Measurements from ENCODE around the gene G6PD. TPM values are rescaled to one million over a fixed set of nuclear protein-coding genes. Genes with fewer than 3 reads are reported as not detected.
"Not testable (repeated sequence)": the region's sequence is repeated elsewhere in the genome, so short reads cannot be mapped to it uniquely, and the experiment has no call there.

Gene G6PD
- total RNA-seq (2014; rRNA removed; shearing (Covaris generic); ENCODE audit: low replicate concordance) = 24.3 and 36.1 TPM in 2 replicates

GRCh38 chrX:154546354-154547244, at the start of gene G6PD:
Gene G6PD, minus strand, starts transcription at chrX:154546846. Its CDS starts 691 bp downstream, at chrX:154546155.
- Histone ChIP-seq H3K27ac (ENCODE audit: low read length) (peak within 1 kb of the TSS; percentile 91), H3K27me3 (ENCODE audit: low read length) (no peaks in the 10 kb centered on the region), H3K4me3 (ENCODE audit: low read length) (peak within 1 kb of the TSS; percentile 78), H2AFZ (ENCODE audit: low read length) (no peak within 1 kb of the TSS), H3K9ac (ENCODE audit: low read length) (peak within 1 kb of the TSS; percentile 79), H3K9me2 (replicated peaks; ENCODE audit: insufficient read depth, low read length) (no peaks in the 10 kb centered on the region), H3K9me3 (ENCODE audit: low read length) (no peaks in the 10 kb centered on the region), H4K20me1 (ENCODE audit: insufficient read depth, low read depth, low read length) (no peaks in the 10 kb centered on the region), H3K79me2 (ENCODE audit: low read length) (peaks cover 41% of the 10 kb centered on the region), H3K36me3 (ENCODE audit: insufficient read depth, low read length) (no peaks in the 10 kb centered on the region; the same call in 1 of the 2 replicates), H3K4me1 (ENCODE audit: low read length) (peaks cover 24% of the 10 kb centered on the region), H3K4me2 (ENCODE audit: low read depth, low read length, poor library complexity, severe bottlenecking) (peak within 1 kb of the TSS; percentile 66)
- peak; percentile 91 for DNase-seq

DNA sequence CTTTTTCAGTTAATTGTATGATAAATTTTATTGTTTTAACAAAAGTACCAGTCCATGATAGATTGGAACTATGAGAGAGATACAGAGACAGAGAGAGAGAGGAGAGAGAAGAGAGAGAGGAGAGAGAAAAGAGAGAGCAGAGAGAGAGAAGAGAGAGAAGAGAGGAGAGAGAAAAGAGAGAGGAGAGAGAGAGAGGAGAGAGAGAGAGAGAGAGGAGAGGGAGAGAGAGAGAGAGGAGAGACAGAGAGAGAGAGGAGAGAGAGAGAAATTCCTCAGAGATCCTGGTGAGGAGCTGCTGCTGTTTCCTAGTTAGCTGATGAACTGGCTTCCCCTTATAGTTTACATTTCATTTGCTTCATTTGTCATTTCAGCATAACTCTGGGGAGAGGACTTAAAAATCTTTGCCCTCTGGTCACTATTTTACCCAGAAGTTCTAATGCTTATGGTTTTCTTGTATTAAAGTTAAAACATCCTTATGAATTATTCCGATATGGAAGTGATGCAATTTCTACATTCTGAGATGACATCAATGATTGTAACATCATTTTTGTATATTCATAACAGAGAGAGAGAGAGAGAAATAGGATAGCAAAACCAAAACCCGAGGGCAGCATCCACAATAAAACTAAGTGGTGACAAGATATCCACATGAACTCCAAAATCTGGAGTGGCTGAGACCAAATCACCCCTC, 49.1 kb upstream of the G6PD start:
- no peaks in the 10 kb centered on the region for H3K36me3 ChIP-seq (ENCODE audit: insufficient read depth, low read length)
- H3K27me3 ChIP-seq (ENCODE audit: low read length) = no peaks in the 10 kb centered on the region
- no peaks in the 10 kb centered on the region for H3K79me2 ChIP-seq (ENCODE audit: low read length)
- no peak overlapping the region for H3K9ac ChIP-seq (ENCODE audit: low read length)
- DNase-seq = no peak
- no peak overlapping the region for H3K27ac ChIP-seq (ENCODE audit: low read length)
- H2AFZ ChIP-seq (ENCODE audit: low read length) = no peak overlapping the region
- H4K20me1 ChIP-seq (ENCODE audit: insufficient read depth, low read depth, low read length) = no peaks in the 10 kb centered on the region
- no peaks in the 10 kb centered on the region for H3K4me1 ChIP-seq (ENCODE audit: low read length)
- H3K4me3 ChIP-seq (ENCODE audit: low read length) = no peak overlapping the region
- no peak overlapping the region for H3K4me2 ChIP-seq (ENCODE audit: low read depth, low read length, poor library complexity, severe bottlenecking)
- H3K9me3 ChIP-seq (ENCODE audit: low read length) = no peaks in the 10 kb centered on the region
- no peaks in the 10 kb centered on the region for H3K9me2 ChIP-seq (replicated peaks; ENCODE audit: insufficient read depth, low read length)

- no peaks in the 10 kb centered on the region for H3K36me3 ChIP-seq (ENCODE audit: insufficient read depth, low read length)
- no peak for DNase-seq
- H4K20me1 ChIP-seq (ENCODE audit: insufficient read depth, low read depth, low read length) = no peaks in the 10 kb centered on the region
- no peak overlapping the region for H3K9ac ChIP-seq (ENCODE audit: low read length)
- no peaks in the 10 kb centered on the region for H3K9me3 ChIP-seq (ENCODE audit: low read length)
- H3K27ac ChIP-seq (ENCODE audit: low read length) = no peak overlapping the region
- H3K27me3 ChIP-seq (ENCODE audit: low read length) = no peaks in the 10 kb centered on the region
- H3K79me2 ChIP-seq (ENCODE audit: low read length) = no peaks in the 10 kb centered on the region
- H3K4me1 ChIP-seq (ENCODE audit: low read length) = no peaks in the 10 kb centered on the region
- no peaks in the 10 kb centered on the region for H3K9me2 ChIP-seq (replicated peaks; ENCODE audit: insufficient read depth, low read length)
- no peak overlapping the region for H2AFZ ChIP-seq (ENCODE audit: low read length)
- no peak overlapping the region for H3K4me3 ChIP-seq (ENCODE audit: low read length)
- H3K4me2 ChIP-seq (ENCODE audit: low read depth, low read length, poor library complexity, severe bottlenecking) = no peak overlapping the region
These were observed 47.8 kb upstream of the G6PD start for GRCh38 chrX:154594491-154594890.

- H3K36me3 ChIP-seq (ENCODE audit: insufficient read depth, low read length) = no peaks in the 10 kb centered on the region
- no peaks in the 10 kb centered on the region for H3K9me3 ChIP-seq (ENCODE audit: low read length)
- H3K27me3 ChIP-seq (ENCODE audit: low read length) = no peaks in the 10 kb centered on the region
- H3K4me3 ChIP-seq (ENCODE audit: low read length) = no peak overlapping the region
- DNase-seq = peak; percentile 31
- H3K4me1 ChIP-seq (ENCODE audit: low read length) = no peaks in the 10 kb centered on the region
- no peak overlapping the region for H3K4me2 ChIP-seq (ENCODE audit: low read depth, low read length, poor library complexity, severe bottlenecking)
- no peaks in the 10 kb centered on the region for H3K9me2 ChIP-seq (replicated peaks; ENCODE audit: insufficient read depth, low read length)
- no peaks in the 10 kb centered on the region for H4K20me1 ChIP-seq (ENCODE audit: insufficient read depth, low read depth, low read length)
- no peak overlapping the region for H2AFZ ChIP-seq (ENCODE audit: low read length)
- H3K79me2 ChIP-seq (ENCODE audit: low read length) = no peaks in the 10 kb centered on the region
- no peak overlapping the region for H3K9ac ChIP-seq (ENCODE audit: low read length)
- H3K27ac ChIP-seq (ENCODE audit: low read length) = no peak overlapping the region
These were observed 46.6 kb upstream of the G6PD start for GRCh38 chrX:154593201-154593600.

GRCh38 chrX:154592505-154592904, 45.9 kb upstream of the G6PD start:
- peak; percentile 22 for DNase-seq
- Histone ChIP-seq H3K79me2 (ENCODE audit: low read length) (no peaks in the 10 kb centered on the region), H3K9me3 (ENCODE audit: low read length) (no peaks in the 10 kb centered on the region), H3K36me3 (ENCODE audit: insufficient read depth, low read length) (no peaks in the 10 kb centered on the region), H3K27me3 (ENCODE audit: low read length) (no peaks in the 10 kb centered on the region), H2AFZ (ENCODE audit: low read length) (no peak overlapping the region), H3K4me2 (ENCODE audit: low read depth, low read length, poor library complexity, severe bottlenecking) (no peak overlapping the region), H3K27ac (ENCODE audit: low read length) (no peak overlapping the region), H3K4me1 (ENCODE audit: low read length) (no peaks in the 10 kb centered on the region), H4K20me1 (ENCODE audit: insufficient read depth, low read depth, low read length) (no peaks in the 10 kb centered on the region), H3K9ac (ENCODE audit: low read length) (no peak overlapping the region), H3K4me3 (ENCODE audit: low read length) (no peak overlapping the region), H3K9me2 (replicated peaks; ENCODE audit: insufficient read depth, low read length) (no peaks in the 10 kb centered on the region)

DNA sequence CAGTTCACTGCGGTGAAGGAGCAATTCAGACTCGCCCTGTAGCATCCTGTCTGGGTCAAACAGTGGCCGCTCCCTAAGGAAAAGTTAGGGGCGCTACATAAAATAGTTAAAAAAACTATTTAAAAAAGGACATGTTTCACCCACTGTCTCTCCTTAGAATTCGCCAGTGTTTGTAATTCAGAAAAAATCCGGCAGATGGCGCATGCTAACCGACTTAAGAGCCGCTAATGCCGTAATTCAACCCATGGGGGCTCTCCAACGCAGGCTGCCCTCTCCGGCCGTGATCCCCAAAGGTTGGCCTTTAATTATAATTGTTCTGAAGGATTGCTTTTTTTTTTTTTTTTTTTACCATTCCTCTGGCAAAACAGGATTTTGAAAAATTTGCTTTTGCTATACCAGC, 43.8 kb upstream of the G6PD start:
- H3K79me2 ChIP-seq (ENCODE audit: low read length); H3K4me3 ChIP-seq (ENCODE audit: low read length); DNase-seq; H3K4me2 ChIP-seq (ENCODE audit: low read depth, low read length, poor library complexity, severe bottlenecking); H3K9ac ChIP-seq (ENCODE audit: low read length); H3K36me3 ChIP-seq (ENCODE audit: insufficient read depth, low read length); H3K27me3 ChIP-seq (ENCODE audit: low read length); H4K20me1 ChIP-seq (ENCODE audit: insufficient read depth, low read depth, low read length); H2AFZ ChIP-seq (ENCODE audit: low read length); H3K9me3 ChIP-seq (ENCODE audit: low read length); H3K27ac ChIP-seq (ENCODE audit: low read length); H3K9me2 ChIP-seq (replicated peaks; ENCODE audit: insufficient read depth, low read length); H3K4me1 ChIP-seq (ENCODE audit: low read length): not testable (repeated sequence)

GRCh38 chrX:154584585-154585183, 38.0 kb upstream of the G6PD start, which contains the start of gene CTAG1A:
Gene CTAG1A, plus strand, starts transcription at chrX:154585133. Its CDS starts 74 bp downstream, at chrX:154585207.
- H3K4me3 ChIP-seq (ENCODE audit: low read length); H2AFZ ChIP-seq (ENCODE audit: low read length); DNase-seq; H3K79me2 ChIP-seq (ENCODE audit: low read length); H3K4me1 ChIP-seq (ENCODE audit: low read length); H3K9me3 ChIP-seq (ENCODE audit: low read length); H4K20me1 ChIP-seq (ENCODE audit: insufficient read depth, low read depth, low read length); H3K36me3 ChIP-seq (ENCODE audit: insufficient read depth, low read length); H3K27me3 ChIP-seq (ENCODE audit: low read length); H3K4me2 ChIP-seq (ENCODE audit: low read depth, low read length, poor library complexity, severe bottlenecking); H3K9ac ChIP-seq (ENCODE audit: low read length); H3K9me2 ChIP-seq (replicated peaks; ENCODE audit: insufficient read depth, low read length); H3K27ac ChIP-seq (ENCODE audit: low read length): not testable (repeated sequence)

- not testable (repeated sequence) for H3K36me3 ChIP-seq (ENCODE audit: insufficient read depth, low read length); H3K79me2 ChIP-seq (ENCODE audit: low read length); H3K4me2 ChIP-seq (ENCODE audit: low read depth, low read length, poor library complexity, severe bottlenecking); H3K4me3 ChIP-seq (ENCODE audit: low read length); H2AFZ ChIP-seq (ENCODE audit: low read length); H3K9me2 ChIP-seq (replicated peaks; ENCODE audit: insufficient read depth, low read length); H3K27ac ChIP-seq (ENCODE audit: low read length); H4K20me1 ChIP-seq (ENCODE audit: insufficient read depth, low read depth, low read length); H3K9me3 ChIP-seq (ENCODE audit: low read length); H3K4me1 ChIP-seq (ENCODE audit: low read length); H3K27me3 ChIP-seq (ENCODE audit: low read length); DNase-seq; H3K9ac ChIP-seq (ENCODE audit: low read length)
These were observed 36.3 kb upstream of the G6PD start for GRCh38 chrX:154582994-154583393.

Measured in Karpas-422 (cell line).